HCT116 (cell line): Measurements from ENCODE around the gene BBS9. TPM values are rescaled to one million over a fixed set of nuclear protein-coding genes. Genes with fewer than 3 reads are reported as not detected.

Experiments
- ATAC-seq: fragments of 200-7000 bp; cut with Tn5 transposase; 2 replicates; pipeline ENCODE4 v1.9.1; 2020; ENCODE audit warnings: mild to moderate bottlenecking, moderate library complexity
- BruUV-seq: library from RNA; stranded (reverse); fragments of 400-500 nt; replicated peaks from 2 replicates; lab custom pipeline; 2021; lab: Mats Ljungman, UMichigan
- CTCF ChIA-PET: fragments of 300-600 bp; sonication (Branson Sonifier 250); formaldehyde crosslinking; loops from one replicate; lab custom pipeline; 2021; ENCODE audit warnings: antibody characterized with exemption; lab: Charles Lee
- POLR2A ChIA-PET: fragments of 300-600, 350-600 bp; sonication (Branson Sonifier 250); formaldehyde crosslinking; loops from one replicate; lab custom pipeline; 2021; ENCODE audit warnings: antibody characterized with exemption; lab: Charles Lee
- RAD21 ChIA-PET, 2 experiments: fragments of 300-600 bp; sonication (Branson Sonifier 250); formaldehyde crosslinking; loops; one replicate each; lab custom pipeline; 2023; ENCODE audit warnings: low total read pairs in 2 of 2; ENCODE audit not compliant: uncharacterized antibody in 2 of 2, unreplicated experiment in 2 of 2, low non-redundant PET in 1 of 2; lab: Charles Lee
- DNase-seq: peaks from one replicate; pipeline ENCODE4 v3.0.0-alpha.2; 2010; ENCODE audit warnings: low read depth, low spot score
- H2AFZ ChIP-seq: fragments of 200-600 bp; shearing (Covaris generic), sonication (generic); 2 replicates; pipeline ENCODE4 v1.6.1; 2017; ENCODE audit warnings: low read depth, mixed run types, mixed read lengths, antibody characterized with exemption, low read length; ENCODE audit not compliant: poor library complexity, severe bottlenecking
- H3K27ac ChIP-seq: 2 replicates; pipeline ENCODE4 v1.5.1; 2012; ENCODE audit warnings: low read depth, low read length
- H3K27me3 ChIP-seq: fragments of 200-600 bp; sonication (generic); 2 replicates; pipeline ENCODE4 v1.6.1; 2016; ENCODE audit warnings: mixed run types, low read length, mixed read lengths; ENCODE audit not compliant: insufficient read depth
- H3K36me3 ChIP-seq, 2 experiments: fragments of 200-500 bp in 1 of 2; fragments of 200-600 bp in 1 of 2; sonication (Bioruptor generic) in 1 of 2; sonication (generic) in 1 of 2; 2 replicates each; pipeline versions ENCODE4 v1.5.1 to v1.6.1; 2014 to 2016; ENCODE audit warnings: low read length in 2 of 2, inconsistent platforms in 1 of 2, mixed read lengths in 1 of 2, mixed run types in 1 of 2; ENCODE audit not compliant: insufficient read depth in 2 of 2, control insufficient read depth in 1 of 2
- H3K4me1 ChIP-seq, 2 experiments: fragments of 200-600 bp in 1 of 2; sonication (generic) in 1 of 2; 2 replicates each; pipeline versions ENCODE4 v1.5.1 to v1.6.1; 2012 to 2017; ENCODE audit warnings: low read length in 2 of 2, inconsistent platforms in 1 of 2, mild to moderate bottlenecking in 1 of 2, mixed read lengths in 1 of 2, mixed run types in 1 of 2, moderate library complexity in 1 of 2; ENCODE audit not compliant: insufficient read depth in 2 of 2, control insufficient read depth in 1 of 2
- H3K4me2 ChIP-seq: fragments of 200-600 bp; sonication (generic); 2 replicates; pipeline ENCODE4 v1.6.1; 2017; ENCODE audit warnings: mixed run types, low read length, mixed read lengths
- H3K4me3 ChIP-seq, 2 experiments: fragments of 200-600 bp in 1 of 2; sonication (generic) in 1 of 2; replicated peaks in 1 of 2; 2 replicates each; pipeline ENCODE4 v1.5.1; 2011 to 2016; ENCODE audit warnings: low read length in 2 of 2, control low read depth in 1 of 2, low read depth in 1 of 2, mild to moderate bottlenecking in 1 of 2, mixed read lengths in 1 of 2, mixed run types in 1 of 2
- H3K79me2 ChIP-seq: fragments of 200-600 bp; sonication (generic); 2 replicates; pipeline ENCODE4 v1.6.1; 2017; ENCODE audit warnings: mild to moderate bottlenecking, mixed run types, low read length, moderate library complexity, mixed read lengths; ENCODE audit not compliant: insufficient read depth
- H3K9ac ChIP-seq: fragments of 200-600 bp; sonication (generic); 2 replicates; pipeline ENCODE4 v1.6.1; 2016; ENCODE audit warnings: low read length, mixed read lengths
- H3K9me2 ChIP-seq: fragments of 200-600 bp; sonication (generic), shearing (Covaris generic); 2 replicates; pipeline ENCODE4 v1.6.1; 2017; ENCODE audit warnings: mixed run types, mild to moderate bottlenecking, moderate library complexity; ENCODE audit not compliant: insufficient read depth
- H3K9me3 ChIP-seq, 2 experiments: fragments of 200-500 bp in 1 of 2; fragments of 200-600 bp in 1 of 2; sonication (Bioruptor generic) in 1 of 2; sonication (generic) in 1 of 2; 2 replicates each; pipeline ENCODE4 v1.6.1; 2014 to 2017; ENCODE audit warnings: low read length in 2 of 2, mixed read lengths in 2 of 2, inconsistent platforms in 1 of 2, low read depth in 1 of 2, mild to moderate bottlenecking in 1 of 2, mixed run types in 1 of 2, moderate library complexity in 1 of 2; ENCODE audit not compliant: control insufficient read depth in 1 of 2, insufficient read depth in 1 of 2
- H4K20me1 ChIP-seq: fragments of 200-600 bp; sonication (generic), shearing (Covaris generic); 2 replicates; pipeline ENCODE4 v1.6.1; 2017; ENCODE audit warnings: mixed run types, mild to moderate bottlenecking, moderate library complexity; ENCODE audit not compliant: insufficient read depth
- CBX3 ChIP-seq: IDR thresholded peaks from 2 replicates; pipeline ENCODE4 v1.6.1; 2012; ENCODE audit warnings: low read depth
- ELF1 ChIP-seq: IDR thresholded peaks from 2 replicates; pipeline ENCODE4 v1.6.1; 2012; ENCODE audit warnings: low read depth, borderline replicate concordance
- EZH2phosphoT487 ChIP-seq: fragments of 200-600 bp; IDR thresholded peaks from 2 replicates; pipeline ENCODE4 v1.6.1; 2018; ENCODE audit warnings: antibody characterized with exemption, borderline replicate concordance
- RAD21 ChIP-seq: IDR thresholded peaks from 2 replicates; pipeline ENCODE4 v1.6.1; 2012; ENCODE audit warnings: low read depth, mild to moderate bottlenecking
- SIN3A ChIP-seq: IDR thresholded peaks from 2 replicates; pipeline ENCODE4 v1.6.1; 2012; ENCODE audit warnings: low read depth
- SP1 ChIP-seq: IDR thresholded peaks from 2 replicates; pipeline ENCODE4 v1.6.1; 2012; ENCODE audit warnings: low read depth
- intact Hi-C: fragments of 100-400 bp; cut with micrococcal nuclease; formaldehyde crosslinking; loops from 2 replicates; pipeline ENCODE4 v1.10.0; 2022
- total RNA-seq: library from RNA; stranded (reverse); gene quantifications from one replicate; pipeline ENCODE4 v1.2.1, GENCODE V29; 2021; ENCODE audit not compliant: unreplicated experiment
- TF ChIP-seq, protein P1 (sequence below), 3 experiments: fragments of 200-600 bp in 1 of 3; sonication (generic) in 1 of 3; IDR thresholded peaks in 2 of 3; conservative IDR thresholded peaks in 1 of 3; 2 replicates each; pipeline ENCODE4 v1.5.1; 2012 to 2017; ENCODE audit warnings: low read depth in 2 of 3, low read length in 2 of 3, antibody characterized with exemption in 1 of 3, borderline replicate concordance in 1 of 3, control low read depth in 1 of 3, mild to moderate bottlenecking in 1 of 3, mixed read lengths in 1 of 3, mixed run types in 1 of 3, moderate library complexity in 1 of 3; ENCODE audit not compliant: insufficient read depth in 1 of 3
- TF ChIP-seq, protein P2 (sequence below): IDR thresholded peaks from 2 replicates; pipeline ENCODE4 v1.6.1; 2012
- TF ChIP-seq, protein P3 (sequence below): IDR thresholded peaks from 2 replicates; pipeline ENCODE4 v1.6.1; 2011; ENCODE audit warnings: mild to moderate bottlenecking, low read length, moderate library complexity; ENCODE audit not compliant: insufficient replicate concordance; ENCODE audit errors: extremely low read depth
- TF ChIP-seq, protein P4 (sequence below): IDR thresholded peaks from 2 replicates; pipeline ENCODE4 v1.6.1; 2012

BBS9 gene
- total RNA-seq, 1 experiment from 2014 or later: 7.1 TPM

DNA sequence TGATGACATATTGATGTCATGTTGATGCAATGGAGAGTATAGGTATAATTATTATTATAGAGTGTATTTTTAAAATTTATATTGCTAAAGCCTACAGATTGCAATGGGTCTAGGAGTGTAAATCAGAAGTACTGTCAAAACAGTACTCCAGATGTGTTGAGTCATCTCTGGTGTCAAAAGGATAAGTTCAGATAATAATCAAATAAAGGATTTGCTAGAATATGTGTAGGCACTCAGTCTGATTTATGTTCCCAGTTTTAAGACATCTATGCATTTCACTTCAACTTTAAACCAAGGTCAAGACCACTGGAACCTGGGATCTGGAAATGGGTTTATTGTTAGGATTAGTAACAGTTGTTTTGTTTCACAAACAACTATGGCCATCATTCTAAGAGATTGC is 433.6 kb downstream of the BBS9 start:
- no peaks in the 10 kb centered on the region for H3K27me3 ChIP-seq
- no peaks in the 10 kb centered on the region for H3K9me3 ChIP-seq
- no peak overlapping the region for H3K9ac ChIP-seq
- intact Hi-C loops: no loop called here
- H3K4me3 ChIP-seq: no peak overlapping the region
- DNase-seq (no peak), ATAC-seq (no peak)
- TF ChIP-seq SP1 (no peak), RAD21 (no peak), EZH2phosphoT487 (no peak), SIN3A (no peak), ELF1 (no peak), CBX3 (no peak)
- TF ChIP-seq, protein P1, sequence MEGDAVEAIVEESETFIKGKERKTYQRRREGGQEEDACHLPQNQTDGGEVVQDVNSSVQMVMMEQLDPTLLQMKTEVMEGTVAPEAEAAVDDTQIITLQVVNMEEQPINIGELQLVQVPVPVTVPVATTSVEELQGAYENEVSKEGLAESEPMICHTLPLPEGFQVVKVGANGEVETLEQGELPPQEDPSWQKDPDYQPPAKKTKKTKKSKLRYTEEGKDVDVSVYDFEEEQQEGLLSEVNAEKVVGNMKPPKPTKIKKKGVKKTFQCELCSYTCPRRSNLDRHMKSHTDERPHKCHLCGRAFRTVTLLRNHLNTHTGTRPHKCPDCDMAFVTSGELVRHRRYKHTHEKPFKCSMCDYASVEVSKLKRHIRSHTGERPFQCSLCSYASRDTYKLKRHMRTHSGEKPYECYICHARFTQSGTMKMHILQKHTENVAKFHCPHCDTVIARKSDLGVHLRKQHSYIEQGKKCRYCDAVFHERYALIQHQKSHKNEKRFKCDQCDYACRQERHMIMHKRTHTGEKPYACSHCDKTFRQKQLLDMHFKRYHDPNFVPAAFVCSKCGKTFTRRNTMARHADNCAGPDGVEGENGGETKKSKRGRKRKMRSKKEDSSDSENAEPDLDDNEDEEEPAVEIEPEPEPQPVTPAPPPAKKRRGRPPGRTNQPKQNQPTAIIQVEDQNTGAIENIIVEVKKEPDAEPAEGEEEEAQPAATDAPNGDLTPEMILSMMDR (IDR thresholded peaks at IDR 0.05 in 2 of 3, conservative IDR thresholded peaks at IDR 0.05 in 1 of 3; ENCODE audit: borderline replicate concordance in 1 of 3, insufficient read depth in 1 of 3, low read depth in 2 of 3, low read length in 2 of 3): no peak
- TF ChIP-seq, protein P2, sequence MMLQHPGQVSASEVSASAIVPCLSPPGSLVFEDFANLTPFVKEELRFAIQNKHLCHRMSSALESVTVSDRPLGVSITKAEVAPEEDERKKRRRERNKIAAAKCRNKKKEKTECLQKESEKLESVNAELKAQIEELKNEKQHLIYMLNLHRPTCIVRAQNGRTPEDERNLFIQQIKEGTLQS: no peak
- TF ChIP-seq, protein P3, sequence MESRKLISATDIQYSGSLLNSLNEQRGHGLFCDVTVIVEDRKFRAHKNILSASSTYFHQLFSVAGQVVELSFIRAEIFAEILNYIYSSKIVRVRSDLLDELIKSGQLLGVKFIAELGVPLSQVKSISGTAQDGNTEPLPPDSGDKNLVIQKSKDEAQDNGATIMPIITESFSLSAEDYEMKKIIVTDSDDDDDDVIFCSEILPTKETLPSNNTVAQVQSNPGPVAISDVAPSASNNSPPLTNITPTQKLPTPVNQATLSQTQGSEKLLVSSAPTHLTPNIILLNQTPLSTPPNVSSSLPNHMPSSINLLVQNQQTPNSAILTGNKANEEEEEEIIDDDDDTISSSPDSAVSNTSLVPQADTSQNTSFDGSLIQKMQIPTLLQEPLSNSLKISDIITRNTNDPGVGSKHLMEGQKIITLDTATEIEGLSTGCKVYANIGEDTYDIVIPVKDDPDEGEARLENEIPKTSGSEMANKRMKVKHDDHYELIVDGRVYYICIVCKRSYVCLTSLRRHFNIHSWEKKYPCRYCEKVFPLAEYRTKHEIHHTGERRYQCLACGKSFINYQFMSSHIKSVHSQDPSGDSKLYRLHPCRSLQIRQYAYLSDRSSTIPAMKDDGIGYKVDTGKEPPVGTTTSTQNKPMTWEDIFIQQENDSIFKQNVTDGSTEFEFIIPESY: no peak
- TF ChIP-seq, protein P4, sequence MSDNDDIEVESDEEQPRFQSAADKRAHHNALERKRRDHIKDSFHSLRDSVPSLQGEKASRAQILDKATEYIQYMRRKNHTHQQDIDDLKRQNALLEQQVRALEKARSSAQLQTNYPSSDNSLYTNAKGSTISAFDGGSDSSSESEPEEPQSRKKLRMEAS: no peak
- no TSS peak for BruUV-seq
- ChIA-PET CTCF (no interaction called here), RAD21 (no interaction called here), POLR2A (no interaction called here)
- H3K36me3 ChIP-seq: no peaks in the 10 kb centered on the region
- no peak overlapping the region for H3K4me2 ChIP-seq
- no peak overlapping the region for H3K27ac ChIP-seq
- no peaks in the 10 kb centered on the region for H3K9me2 ChIP-seq
- no peaks in the 10 kb centered on the region for H3K79me2 ChIP-seq
- no peaks in the 10 kb centered on the region for H3K4me1 ChIP-seq
- H4K20me1 ChIP-seq: no peaks in the 10 kb centered on the region
- H2AFZ ChIP-seq: no peak overlapping the region
